Measurements from ENCODE around the gene SMAD7. TPM values are rescaled to one million over a fixed set of nuclear protein-coding genes. Genes with fewer than 3 reads are reported as not detected.

The SMAD7 gene
- total RNA-seq, 6 experiments from 2014 or later, result 29.6 to 35.8 (median 30.7) TPM

DNA sequence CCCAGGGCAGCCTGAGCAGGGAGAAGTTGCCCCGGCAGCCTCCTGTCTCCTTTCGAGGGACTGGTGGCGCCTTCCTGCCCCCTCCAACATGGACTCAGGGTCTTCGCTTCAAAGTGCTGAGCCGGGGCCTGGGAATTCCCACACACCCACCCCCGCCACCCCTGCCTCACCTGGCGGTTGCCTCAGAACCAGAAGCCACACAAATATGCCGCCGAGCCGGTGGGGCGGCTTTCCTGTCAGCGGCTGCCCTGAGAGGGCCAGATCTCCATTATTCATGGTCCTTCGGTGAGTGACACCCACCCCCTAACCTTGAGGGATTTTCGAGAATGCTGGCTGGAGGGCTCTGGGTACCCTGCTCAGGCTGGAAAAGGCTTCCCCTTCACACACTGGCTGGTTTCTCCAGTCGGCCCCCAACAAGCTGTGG lies 71.7 kb downstream of the SMAD7 start:
- H3K36me3 Mint-ChIP-seq (ENCODE audit: low read depth), result peaks cover 10% of the 10 kb centered on the region; the same call in 1 of the 2 replicates
- H3K4me1 Mint-ChIP-seq (ENCODE audit: low read depth), result peaks cover 11% of the 10 kb centered on the region
- TF ChIP-seq, protein P1, sequence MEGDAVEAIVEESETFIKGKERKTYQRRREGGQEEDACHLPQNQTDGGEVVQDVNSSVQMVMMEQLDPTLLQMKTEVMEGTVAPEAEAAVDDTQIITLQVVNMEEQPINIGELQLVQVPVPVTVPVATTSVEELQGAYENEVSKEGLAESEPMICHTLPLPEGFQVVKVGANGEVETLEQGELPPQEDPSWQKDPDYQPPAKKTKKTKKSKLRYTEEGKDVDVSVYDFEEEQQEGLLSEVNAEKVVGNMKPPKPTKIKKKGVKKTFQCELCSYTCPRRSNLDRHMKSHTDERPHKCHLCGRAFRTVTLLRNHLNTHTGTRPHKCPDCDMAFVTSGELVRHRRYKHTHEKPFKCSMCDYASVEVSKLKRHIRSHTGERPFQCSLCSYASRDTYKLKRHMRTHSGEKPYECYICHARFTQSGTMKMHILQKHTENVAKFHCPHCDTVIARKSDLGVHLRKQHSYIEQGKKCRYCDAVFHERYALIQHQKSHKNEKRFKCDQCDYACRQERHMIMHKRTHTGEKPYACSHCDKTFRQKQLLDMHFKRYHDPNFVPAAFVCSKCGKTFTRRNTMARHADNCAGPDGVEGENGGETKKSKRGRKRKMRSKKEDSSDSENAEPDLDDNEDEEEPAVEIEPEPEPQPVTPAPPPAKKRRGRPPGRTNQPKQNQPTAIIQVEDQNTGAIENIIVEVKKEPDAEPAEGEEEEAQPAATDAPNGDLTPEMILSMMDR (IDR thresholded peaks at IDR 0.05), result no peak
- H3K4me3 Mint-ChIP-seq, result no peak overlapping the region
- DNase-seq, result no peak
- H3K27ac Mint-ChIP-seq, result no peak overlapping the region
- H3K27me3 Mint-ChIP-seq (ENCODE audit: insufficient read depth), result no peaks in the 10 kb centered on the region; the same call in 1 of the 2 replicates
- H3K9me3 Mint-ChIP-seq, result peaks cover 14% of the 10 kb centered on the region

GRCh38 chr18:48878471-48878870 lies 72.3 kb downstream of the SMAD7 start:
- H3K27me3 Mint-ChIP-seq (ENCODE audit: insufficient read depth), result no peaks in the 10 kb centered on the region; the same call in 1 of the 2 replicates
- H3K4me3 Mint-ChIP-seq, result no peak overlapping the region
- H3K9me3 Mint-ChIP-seq, result peaks cover 14% of the 10 kb centered on the region
- TF ChIP-seq, protein P1 (IDR thresholded peaks at IDR 0.05), result no peak
- no peak overlapping the region for H3K27ac Mint-ChIP-seq
- H3K36me3 Mint-ChIP-seq (ENCODE audit: low read depth), result peaks cover 10% of the 10 kb centered on the region; the same call in 1 of the 2 replicates
- H3K4me1 Mint-ChIP-seq (ENCODE audit: low read depth), result peaks cover 17% of the 10 kb centered on the region
- no peak for DNase-seq

DNA sequence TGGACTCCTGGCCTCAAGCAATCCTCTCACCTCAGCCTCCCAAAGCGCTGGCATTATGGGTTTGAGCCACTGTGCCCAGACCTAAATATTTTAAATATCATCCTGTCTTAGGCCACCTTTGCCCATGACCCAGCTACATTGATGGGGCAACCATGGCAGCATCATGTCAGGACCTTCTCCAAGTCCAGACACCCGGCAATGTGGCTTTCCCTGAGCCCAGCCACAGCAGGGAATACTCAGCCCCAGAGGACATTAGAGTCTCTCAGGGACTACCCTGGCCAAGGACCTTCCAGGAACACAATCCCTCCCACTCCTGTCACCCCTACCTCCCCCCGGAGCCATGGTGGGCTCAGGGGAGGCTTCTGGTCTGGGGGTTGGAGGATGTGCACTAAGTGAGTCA lies 72.8 kb downstream of the SMAD7 start:
- Mint-ChIP-seq H3K27ac (no peak overlapping the region), H3K36me3 (ENCODE audit: low read depth) (peaks cover 10% of the 10 kb centered on the region; the same call in 1 of the 2 replicates), H3K9me3 (peaks cover 14% of the 10 kb centered on the region), H3K27me3 (ENCODE audit: insufficient read depth) (no peaks in the 10 kb centered on the region; the same call in 1 of the 2 replicates), H3K4me1 (ENCODE audit: low read depth) (peaks cover 22% of the 10 kb centered on the region), H3K4me3 (no peak overlapping the region)
- no peak for DNase-seq
- TF ChIP-seq, protein P1 (IDR thresholded peaks at IDR 0.05), result no peak

DNA sequence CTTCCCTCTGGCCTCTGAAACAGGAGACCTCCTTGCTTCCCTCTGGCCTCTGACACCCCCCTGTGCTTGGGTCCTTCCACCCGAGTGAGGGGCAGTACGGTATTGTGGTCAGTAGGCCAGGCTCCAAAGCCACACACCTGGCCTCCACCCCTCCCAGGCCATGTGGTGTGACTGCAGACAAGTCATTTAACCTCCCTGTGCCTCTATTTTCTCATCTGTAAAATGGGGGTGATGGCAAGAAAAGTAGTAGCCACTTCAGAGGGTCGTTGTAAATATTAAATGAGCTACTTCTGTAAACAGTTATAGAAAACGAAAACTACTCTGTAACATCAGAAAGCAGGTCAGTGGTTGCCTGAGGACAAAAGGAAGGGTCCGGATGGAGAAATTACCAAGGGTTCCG lies 74.2 kb downstream of the SMAD7 start:
- TF ChIP-seq, protein P1 (IDR thresholded peaks at IDR 0.05), result no peak
- Mint-ChIP-seq H3K9me3 (peaks cover 14% of the 10 kb centered on the region), H3K4me1 (ENCODE audit: low read depth) (peaks cover 36% of the 10 kb centered on the region)

DNA sequence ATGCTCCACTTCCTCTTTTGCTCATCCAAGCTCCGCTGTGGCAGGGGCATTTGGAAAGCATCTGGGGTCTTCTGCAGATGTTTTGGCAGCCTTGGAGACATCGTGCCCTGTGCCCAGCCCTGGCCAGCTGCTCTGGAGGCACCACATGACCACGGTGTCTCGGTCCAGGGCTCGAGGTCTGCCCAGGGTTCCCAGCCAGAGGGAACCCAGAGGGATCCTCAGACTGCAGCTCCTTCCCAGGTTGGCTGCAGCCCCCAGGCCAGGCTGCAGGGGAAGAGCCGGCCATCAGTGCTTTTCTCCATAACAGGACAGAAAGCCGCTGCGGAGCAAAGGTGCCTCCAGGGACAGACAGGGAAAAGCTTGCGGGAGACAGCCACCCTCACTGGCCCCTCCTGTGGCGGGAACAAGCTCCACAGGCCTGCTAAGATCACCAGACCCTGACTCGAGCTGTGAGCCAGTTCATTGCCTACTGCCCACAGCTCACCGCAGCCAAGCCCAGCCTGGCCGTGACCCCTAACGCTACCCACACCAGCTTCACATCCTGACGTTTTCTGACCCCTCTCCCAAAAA lies 74.7 kb downstream of the SMAD7 start:
- Mint-ChIP-seq H3K36me3 (ENCODE audit: low read depth) (peaks cover 10% of the 10 kb centered on the region; the same call in 1 of the 2 replicates), H3K9me3 (peaks cover 11% of the 10 kb centered on the region), H3K27ac (no peak overlapping the region), H3K27me3 (ENCODE audit: insufficient read depth) (peaks cover 2% of the 10 kb centered on the region), H3K4me3 (no peak overlapping the region), H3K4me1 (ENCODE audit: low read depth) (peaks cover 40% of the 10 kb centered on the region)
- DNase-seq, result no peak
- TF ChIP-seq, protein P1 (IDR thresholded peaks at IDR 0.05), result no peak

More for the DNA sequence above, 74.2 kb downstream of the SMAD7 start:
- no peak overlapping the region for H3K4me3 Mint-ChIP-seq
- DNase-seq, result no peak
- no peaks in the 10 kb centered on the region; the same call in 1 of the 2 replicates for H3K27me3 Mint-ChIP-seq (ENCODE audit: insufficient read depth)
- no peak overlapping the region for H3K27ac Mint-ChIP-seq
- peaks cover 10% of the 10 kb centered on the region; the same call in 1 of the 2 replicates for H3K36me3 Mint-ChIP-seq (ENCODE audit: low read depth)
